Fibroblast of lung (primary cell): ENCODE measurements around the gene THOC7.

Experiments used
- EZH2 ChIP-seq: IDR thresholded peaks from 2 replicates; pipeline ENCODE4 v1.5.1; 2012; ENCODE audit warnings: low read length, control low read depth, mild to moderate bottlenecking; ENCODE audit errors: missing control alignments
- TF ChIP-seq, protein P1 (sequence below), 2 donors: IDR thresholded peaks in 1 of 2; conservative IDR thresholded peaks in 1 of 2; 1 replicate in 1 of 2; 2 replicates in 1 of 2; pipeline ENCODE4 v1.5.1; 2011 to 2012; ENCODE audit warnings: low read length in 2 of 2, control low read depth in 1 of 2, inconsistent platforms in 1 of 2, low read depth in 1 of 2, mild to moderate bottlenecking in 1 of 2

GRCh38 chr3:63878394-63879060 lies 14.9 kb upstream of the THOC7 start:
- TF ChIP-seq EZH2, result no peak
- TF ChIP-seq, protein P1, sequence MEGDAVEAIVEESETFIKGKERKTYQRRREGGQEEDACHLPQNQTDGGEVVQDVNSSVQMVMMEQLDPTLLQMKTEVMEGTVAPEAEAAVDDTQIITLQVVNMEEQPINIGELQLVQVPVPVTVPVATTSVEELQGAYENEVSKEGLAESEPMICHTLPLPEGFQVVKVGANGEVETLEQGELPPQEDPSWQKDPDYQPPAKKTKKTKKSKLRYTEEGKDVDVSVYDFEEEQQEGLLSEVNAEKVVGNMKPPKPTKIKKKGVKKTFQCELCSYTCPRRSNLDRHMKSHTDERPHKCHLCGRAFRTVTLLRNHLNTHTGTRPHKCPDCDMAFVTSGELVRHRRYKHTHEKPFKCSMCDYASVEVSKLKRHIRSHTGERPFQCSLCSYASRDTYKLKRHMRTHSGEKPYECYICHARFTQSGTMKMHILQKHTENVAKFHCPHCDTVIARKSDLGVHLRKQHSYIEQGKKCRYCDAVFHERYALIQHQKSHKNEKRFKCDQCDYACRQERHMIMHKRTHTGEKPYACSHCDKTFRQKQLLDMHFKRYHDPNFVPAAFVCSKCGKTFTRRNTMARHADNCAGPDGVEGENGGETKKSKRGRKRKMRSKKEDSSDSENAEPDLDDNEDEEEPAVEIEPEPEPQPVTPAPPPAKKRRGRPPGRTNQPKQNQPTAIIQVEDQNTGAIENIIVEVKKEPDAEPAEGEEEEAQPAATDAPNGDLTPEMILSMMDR (conservative IDR thresholded peaks at IDR 0.05 in 1 of 2, IDR thresholded peaks at IDR 0.05 in 1 of 2; ENCODE audit: low read depth in 1 of 2, low read length in 2 of 2), result no peak
